GM19351 (cell line): Measurements from ENCODE around the gene GAD2.

Experiments
- ATAC-seq: cut with Tn5 transposase; IDR thresholded peaks from one replicate; pipeline ENCODE4 v1.9.1; 2021; ENCODE audit warnings: mild to moderate bottlenecking, moderate library complexity; ENCODE audit not compliant: unreplicated experiment

Gene GAD2

GRCh38 chr10:26221541-26221940 lies 5.0 kb downstream of the GAD2 start:
- no peak for ATAC-seq

GRCh38 chr10:26222563-26222962 lies 6.0 kb downstream of the GAD2 start:
- ATAC-seq = no peak

GRCh38 chr10:26225322-26225721 lies 8.7 kb downstream of the GAD2 start:
- no peak for ATAC-seq

- ATAC-seq = no peak
Measured at GRCh38 chr10:26227786-26228185, 11.2 kb downstream of the GAD2 start.

GRCh38 chr10:26232174-26232573 lies 15.6 kb downstream of the GAD2 start:
- ATAC-seq = no peak

GRCh38 chr10:26235761-26236160 lies 19.2 kb downstream of the GAD2 start:
- ATAC-seq = no peak

- ATAC-seq = no peak
Measured at GRCh38 chr10:26238378-26238777, 21.8 kb downstream of the GAD2 start.

GRCh38 chr10:26242706-26243350 lies 26.3 kb downstream of the GAD2 start:
- ATAC-seq = no peak

GRCh38 chr10:26243351-26243720 lies 26.8 kb downstream of the GAD2 start:
- no peak for ATAC-seq

- ATAC-seq = no peak
Measured at GRCh38 chr10:26249681-26250080, 33.1 kb downstream of the GAD2 start.

GRCh38 chr10:26251925-26252324 lies 35.4 kb downstream of the GAD2 start:
- no peak for ATAC-seq

GRCh38 chr10:26254616-26255015 lies 38.0 kb downstream of the GAD2 start:
- no peak for ATAC-seq

GRCh38 chr10:26259341-26259740 lies 42.8 kb downstream of the GAD2 start:
- no peak for ATAC-seq

GRCh38 chr10:26269754-26270153 lies 53.2 kb downstream of the GAD2 start:
- peak; percentile 57 for ATAC-seq

GRCh38 chr10:26274391-26274790 lies 57.8 kb downstream of the GAD2 start:
- no peak for ATAC-seq

- no peak for ATAC-seq
Measured at GRCh38 chr10:26278295-26278694, 61.7 kb downstream of the GAD2 start.

- no peak for ATAC-seq
Measured at GRCh38 chr10:26290236-26290635, 73.7 kb downstream of the GAD2 start.

- ATAC-seq = no peak
Measured at GRCh38 chr10:26291721-26292480, 75.3 kb downstream of the GAD2 start.

GRCh38 chr10:26296360-26296759 lies 79.8 kb downstream of the GAD2 start:
- ATAC-seq = no peak

- ATAC-seq = no peak
Measured at GRCh38 chr10:26300001-26300400, 83.4 kb downstream of the GAD2 start.

- ATAC-seq = no peak
Measured at GRCh38 chr10:26303366-26303765, 86.8 kb downstream of the GAD2 start.

GRCh38 chr10:26310361-26310760 lies 93.8 kb downstream of the GAD2 start:
- peak; percentile 78 for ATAC-seq
